Omental fat pad (tissue), 4 donors: ENCODE data around the gene CEACAM18. TPM values are rescaled to one million over a fixed set of nuclear protein-coding genes. Genes with fewer than 3 reads are reported as not detected.
"Not testable (repeated sequence)": the region's sequence is repeated elsewhere in the genome, so short reads cannot be mapped to it uniquely, and the experiment has no call there.

Experiments
- ATAC-seq: fragments of 150-250 bp; one replicate; pipeline ENCODE4 v1.9.1; 2016; ENCODE audit warnings: mild to moderate bottlenecking, moderate library complexity; ENCODE audit not compliant: low FRiP score
- DNase-seq: peaks from one replicate; pipeline ENCODE4 v3.0.0-alpha.2; 2019; ENCODE audit warnings: low spot score
- CTCF ChIP-seq, 3 donors: fragments of 450-650 bp; IDR thresholded peaks; one replicate each; pipeline ENCODE4 v1.5.1; 2016 to 2017; ENCODE audit warnings: antibody characterized with exemption in 3 of 3, mild to moderate bottlenecking in 3 of 3, moderate library complexity in 2 of 3
- total RNA-seq, 4 donors: library from RNA; depleted of rRNA; stranded (reverse); fragments of >200 nt; gene quantifications; one replicate each; pipeline ENCODE4 v1.1.0, GENCODE V29; 2016

Gene CEACAM18
- total RNA-seq, 4 donors from 2014 or later, result not detected

GRCh38 chr19:51462276-51462675, 16.1 kb upstream of the CEACAM18 start:
- TF ChIP-seq CTCF (IDR thresholded peaks at IDR 0.05), result no peak
- ATAC-seq (no peak), DNase-seq (no peak)

- no peak for DNase-seq
- no peak for ATAC-seq
- no peak for TF ChIP-seq CTCF (IDR thresholded peaks at IDR 0.05)
Observed at GRCh38 chr19:51462681-51463080, 15.7 kb upstream of the CEACAM18 start.

- DNase-seq, ATAC-seq: not testable (repeated sequence)
Observed at GRCh38 chr19:51463976-51464581, 14.3 kb upstream of the CEACAM18 start.

- no peak for DNase-seq
- no peak for ATAC-seq
- TF ChIP-seq CTCF (IDR thresholded peaks at IDR 0.05), result no peak
Observed at GRCh38 chr19:51466723-51467122, 11.6 kb upstream of the CEACAM18 start.

GRCh38 chr19:51467864-51468544, 10.3 kb upstream of the CEACAM18 start:
- DNase-seq (no peak), ATAC-seq (no peak)
- TF ChIP-seq CTCF (IDR thresholded peaks at IDR 0.05), result no peak

GRCh38 chr19:51468545-51468920, 9.8 kb upstream of the CEACAM18 start:
- no peak for ATAC-seq
- no peak for TF ChIP-seq CTCF (IDR thresholded peaks at IDR 0.05)
- DNase-seq, result no peak

- no peak for ATAC-seq
- TF ChIP-seq CTCF (IDR thresholded peaks at IDR 0.05), result no peak
- no peak for DNase-seq
Observed at GRCh38 chr19:51469162-51469561, 9.2 kb upstream of the CEACAM18 start.
